Kidney glomerular epithelial cell (primary cell): Measurements from ENCODE around the gene CTU2.
A peak's percentile ranks its signal among the peaks of the same experiment; 100 is the strongest.
"Not testable (repeated sequence)": the region's sequence is repeated elsewhere in the genome, so short reads cannot be mapped to it uniquely, and the experiment has no call there.

ENCODE experiments used
- DNase-seq: peaks from one replicate; lab custom pipeline; 2025; lab: John Stamatoyannopoulos, UW

The CTU2 gene

GRCh38 chr16:88706229-88706964, at the start of gene CTU2, which contains the start of gene RNF166:
Gene CTU2, plus strand, starts transcription at chr16:88706503. Its CDS starts 28 bp downstream, at chr16:88706531.
Gene RNF166, minus strand, starts transcription at chr16:88706408. Its CDS starts 83 bp downstream, at chr16:88706325.
- peak; percentile 55 for DNase-seq

- DNase-seq, result no peak
These were observed 48.9 kb upstream of the CTU2 start for GRCh38 chr16:88657371-88657770.

GRCh38 chr16:88658714-88659113, 47.6 kb upstream of the CTU2 start:
- no peak for DNase-seq

- no peak for DNase-seq
These were observed 47.1 kb upstream of the CTU2 start for GRCh38 chr16:88659160-88659559.

GRCh38 chr16:88661468-88661867, 44.8 kb upstream of the CTU2 start:
- DNase-seq, result no peak

- no peak for DNase-seq
These were observed 44.0 kb upstream of the CTU2 start for GRCh38 chr16:88662222-88662842.

- peak; percentile 92 for DNase-seq
These were observed 43.3 kb upstream of the CTU2 start, which contains the start of gene MVD for GRCh38 chr16:88662843-88663606. Gene MVD, minus strand, starts transcription at chr16:88663091. Its CDS starts 11 bp downstream, at chr16:88663080.

- DNase-seq, result no peak
These were observed 41.2 kb upstream of the CTU2 start for GRCh38 chr16:88665148-88665547.

GRCh38 chr16:88665570-88665969, 40.7 kb upstream of the CTU2 start:
- no peak for DNase-seq

GRCh38 chr16:88667461-88667860, 38.8 kb upstream of the CTU2 start:
- DNase-seq, result no peak

- not testable (repeated sequence) for DNase-seq
These were observed 36.8 kb upstream of the CTU2 start for GRCh38 chr16:88669493-88669892.

- no peak for DNase-seq
These were observed 36.3 kb upstream of the CTU2 start for GRCh38 chr16:88669980-88670379.

GRCh38 chr16:88671806-88672205, 34.5 kb upstream of the CTU2 start:
- DNase-seq, result no peak

GRCh38 chr16:88672776-88673175, 33.5 kb upstream of the CTU2 start:
- no peak for DNase-seq

- no peak for DNase-seq
These were observed 32.5 kb upstream of the CTU2 start for GRCh38 chr16:88673716-88674379.

- DNase-seq, result no peak
These were observed 29.6 kb upstream of the CTU2 start for GRCh38 chr16:88676502-88677242.

- DNase-seq, result no peak
These were observed 28.6 kb upstream of the CTU2 start for GRCh38 chr16:88677721-88678120.

GRCh38 chr16:88678224-88678979, 27.9 kb upstream of the CTU2 start:
- no peak for DNase-seq

GRCh38 chr16:88680554-88681083, 25.7 kb upstream of the CTU2 start:
- no peak for DNase-seq

GRCh38 chr16:88681084-88681680, 25.1 kb upstream of the CTU2 start:
- no peak for DNase-seq
